HCT116 (cell line): Measurements from ENCODE around the gene ZEB1.

ENCODE experiments used
- CEBPB ChIP-seq: IDR thresholded peaks from 2 replicates; pipeline ENCODE4 v1.6.1; 2012; ENCODE audit warnings: low read depth
- EZH2 ChIP-seq: fragments of 200-600 bp; sonication (generic); IDR thresholded peaks from 2 replicates; pipeline ENCODE4 v1.6.1; 2017; ENCODE audit warnings: antibody characterized with exemption, mixed run types
- FOSL1 ChIP-seq: IDR thresholded peaks from 2 replicates; pipeline ENCODE4 v1.6.1; 2012; ENCODE audit warnings: low read depth
- POLR2A ChIP-seq: IDR thresholded peaks from 2 replicates; pipeline ENCODE4 v1.7.0; 2011; ENCODE audit warnings: borderline replicate concordance; ENCODE audit not compliant: insufficient read depth, insufficient read length; ENCODE audit errors: extremely low read depth
- POLR2AphosphoS5 ChIP-seq: IDR thresholded peaks from 2 replicates; pipeline ENCODE4 v1.6.1; 2011; ENCODE audit warnings: mild to moderate bottlenecking, low read depth, low read length, moderate library complexity
- TCF7L2 ChIP-seq: IDR thresholded peaks from 2 replicates; pipeline ENCODE4 v1.7.0; 2011; ENCODE audit warnings: borderline replicate concordance, inconsistent platforms; ENCODE audit not compliant: insufficient read depth, insufficient read length; ENCODE audit errors: extremely low read depth
- YY1 ChIP-seq: IDR thresholded peaks from 2 replicates; pipeline ENCODE4 v1.6.1; 2011; ENCODE audit warnings: low read length, low read depth, moderate library complexity, mild to moderate bottlenecking; ENCODE audit not compliant: insufficient replicate concordance; ENCODE audit errors: extremely low read depth
- ZNF274 ChIP-seq: fragments of 200-500 bp; sonication (Bioruptor generic); IDR thresholded peaks from 2 replicates; pipeline ENCODE4 v1.6.1; 2014; ENCODE audit warnings: mild to moderate bottlenecking, low read depth, low read length, inconsistent platforms
- TF ChIP-seq, protein P1 (sequence below), 3 experiments: fragments of 200-600 bp in 1 of 3; sonication (generic) in 1 of 3; IDR thresholded peaks in 2 of 3; conservative IDR thresholded peaks in 1 of 3; 2 replicates each; pipeline ENCODE4 v1.5.1; 2012 to 2017; ENCODE audit warnings: low read depth in 2 of 3, low read length in 2 of 3, antibody characterized with exemption in 1 of 3, borderline replicate concordance in 1 of 3, control low read depth in 1 of 3, mild to moderate bottlenecking in 1 of 3, mixed read lengths in 1 of 3, mixed run types in 1 of 3, moderate library complexity in 1 of 3; ENCODE audit not compliant: insufficient read depth in 1 of 3

- TF ChIP-seq, protein P1, sequence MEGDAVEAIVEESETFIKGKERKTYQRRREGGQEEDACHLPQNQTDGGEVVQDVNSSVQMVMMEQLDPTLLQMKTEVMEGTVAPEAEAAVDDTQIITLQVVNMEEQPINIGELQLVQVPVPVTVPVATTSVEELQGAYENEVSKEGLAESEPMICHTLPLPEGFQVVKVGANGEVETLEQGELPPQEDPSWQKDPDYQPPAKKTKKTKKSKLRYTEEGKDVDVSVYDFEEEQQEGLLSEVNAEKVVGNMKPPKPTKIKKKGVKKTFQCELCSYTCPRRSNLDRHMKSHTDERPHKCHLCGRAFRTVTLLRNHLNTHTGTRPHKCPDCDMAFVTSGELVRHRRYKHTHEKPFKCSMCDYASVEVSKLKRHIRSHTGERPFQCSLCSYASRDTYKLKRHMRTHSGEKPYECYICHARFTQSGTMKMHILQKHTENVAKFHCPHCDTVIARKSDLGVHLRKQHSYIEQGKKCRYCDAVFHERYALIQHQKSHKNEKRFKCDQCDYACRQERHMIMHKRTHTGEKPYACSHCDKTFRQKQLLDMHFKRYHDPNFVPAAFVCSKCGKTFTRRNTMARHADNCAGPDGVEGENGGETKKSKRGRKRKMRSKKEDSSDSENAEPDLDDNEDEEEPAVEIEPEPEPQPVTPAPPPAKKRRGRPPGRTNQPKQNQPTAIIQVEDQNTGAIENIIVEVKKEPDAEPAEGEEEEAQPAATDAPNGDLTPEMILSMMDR (IDR thresholded peaks at IDR 0.05 in 2 of 3, conservative IDR thresholded peaks at IDR 0.05 in 1 of 3; ENCODE audit: borderline replicate concordance in 1 of 3, insufficient read depth in 1 of 3, low read depth in 2 of 3, low read length in 2 of 3) = peak in 2 of 3 experiments; percentile 24 to 36; a peak in 3 of 6 replicates
- no peak for TF ChIP-seq POLR2AphosphoS5
- TF ChIP-seq TCF7L2 = no peak
- TF ChIP-seq ZNF274 = no peak
- TF ChIP-seq YY1 = no peak
- no peak for TF ChIP-seq POLR2A
- TF ChIP-seq CEBPB = 0 out of 2 replicates have a peak, but pooled peaks have one; percentile 11
- peak; percentile 87 for TF ChIP-seq FOSL1
- no peak for TF ChIP-seq EZH2
These were observed 34.6 kb downstream of the ZEB1 start for GRCh38 chr10:31353574-31353973.
